Esophagus squamous epithelium (tissue), 5 donors: Measurements from ENCODE around the gene TLCD2. TPM values are rescaled to one million over a fixed set of nuclear protein-coding genes. Genes with fewer than 3 reads are reported as not detected.
A peak's percentile ranks its signal among the peaks of the same experiment; 100 is the strongest.
"Not testable (repeated sequence)": the region's sequence is repeated elsewhere in the genome, so short reads cannot be mapped to it uniquely, and the experiment has no call there.

ENCODE experiments used
- DNase-seq: peaks from one replicate; lab custom pipeline; 2025; lab: John Stamatoyannopoulos, UW
- H3K27ac ChIP-seq, 4 donors: fragments of 200-600 bp; sonication (generic); one replicate each; pipeline ENCODE4 v1.5.1; 2016 to 2019; ENCODE audit warnings: mild to moderate bottlenecking in 1 of 4
- H3K27me3 ChIP-seq, 4 donors: fragments of 200-600 bp; sonication (generic); 1 replicate in 3 of 4; 2 replicates in 1 of 4; pipeline versions ENCODE4 v1.5.1 to v1.6.0; 2017 to 2021; ENCODE audit warnings: antibody characterized with exemption in 1 of 4
- H3K36me3 ChIP-seq, 3 donors: fragments of 200-600 bp; sonication (generic); one replicate each; pipeline ENCODE4 v1.5.1; 2016 to 2019
- H3K4me1 ChIP-seq, 3 donors: fragments of 200-600 bp; sonication (generic); one replicate each; pipeline ENCODE4 v1.5.1; 2017 to 2019
- H3K4me3 ChIP-seq, 4 donors: fragments of 200-600 bp; sonication (generic); 1 replicate in 3 of 4; 2 replicates in 1 of 4; pipeline ENCODE4 v1.5.1; 2016 to 2019; ENCODE audit warnings: mild to moderate bottlenecking in 2 of 4, moderate library complexity in 1 of 4
- H3K9me3 ChIP-seq, 3 donors: fragments of 200-600 bp; sonication (generic); one replicate each; pipeline ENCODE4 v1.5.1; 2016 to 2019
- POLR2A ChIP-seq, 4 donors: fragments of 450-650 bp; IDR thresholded peaks; one replicate each; pipeline ENCODE4 v1.6.1; 2017; ENCODE audit warnings: antibody characterized with exemption in 4 of 4, mild to moderate bottlenecking in 4 of 4, moderate library complexity in 3 of 4
- WGBS, 2 donors: methylation state at CpG; one replicate each; pipeline ENCODE4 v1.1.5; 2018; 5-methylcytosine and 5-hydroxymethylcytosine counted together
- intact Hi-C: fragments of 100-400 bp; cut with DNase I; formaldehyde crosslinking; loops from one replicate; pipeline ENCODE4 v1.15.0; 2022
- total RNA-seq, 4 donors: library from RNA; depleted of rRNA; stranded (reverse); fragments of >200 nt; gene quantifications; one replicate each; pipeline ENCODE4 v1.1.0, GENCODE V29; 2016
- TF ChIP-seq, protein P1 (sequence below), 6 experiments: fragments of 450-650 bp in 4 of 6; fragments of 200-600 bp in 2 of 6; sonication (generic) in 2 of 6; IDR thresholded peaks; one replicate each; pipeline ENCODE4 v1.5.1; 2016 to 2019; ENCODE audit warnings: antibody characterized with exemption in 6 of 6, mild to moderate bottlenecking in 4 of 6, moderate library complexity in 4 of 6
- donor health status: DM: yes; HTN: yes; CAD: no.

The TLCD2 gene
- total RNA-seq, 4 donors from 2014 or later: 4.2 to 6.0 (median 5.6) TPM

DNA sequence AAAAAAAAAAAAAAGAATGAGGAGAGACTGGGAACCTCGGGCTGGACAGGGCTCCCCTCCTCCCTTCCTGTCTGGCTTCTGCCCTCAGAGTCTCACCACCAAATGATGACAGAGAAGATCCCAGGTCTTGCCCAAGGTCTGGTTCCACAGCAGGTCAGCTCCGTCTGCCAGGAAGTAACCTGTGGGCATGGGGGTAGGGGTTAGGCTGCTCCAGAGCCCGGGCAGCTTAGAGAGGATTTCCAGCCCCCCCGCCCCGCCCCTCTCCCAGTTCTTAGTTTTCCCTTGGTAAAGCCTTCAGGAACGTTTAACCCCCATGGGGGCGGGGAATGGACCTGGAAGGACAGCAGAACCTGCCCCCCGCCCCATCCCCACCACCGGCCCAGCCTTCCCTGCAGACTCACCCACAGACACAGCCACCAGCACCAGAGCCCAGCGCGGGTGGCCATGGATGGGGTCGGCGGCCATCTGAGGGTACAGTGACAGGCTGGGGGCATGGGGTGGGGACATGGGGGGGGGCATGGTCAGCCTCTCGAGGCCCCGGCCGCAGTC is 700 bp downstream of the TLCD2 start:
- Histone ChIP-seq H3K4me1 (peaks cover 27 to 53% (median 36%) of the 10 kb centered on the region in 3 donors), H3K36me3 (peaks cover 8 to 37% (median 14%) of the 10 kb centered on the region in 3 donors), H3K27ac (peak overlapping the region; percentile 84 to 94 (median 91)), H3K27me3 (no peaks in the 10 kb centered on the region), H3K4me3 (peak overlapping the region; percentile 62 to 93 (median 66)), H3K9me3 (no peaks in the 10 kb centered on the region)
- DNase-seq: no peak
- no peak for TF ChIP-seq POLR2A (IDR thresholded peaks at IDR 0.05)
- TF ChIP-seq, protein P1, sequence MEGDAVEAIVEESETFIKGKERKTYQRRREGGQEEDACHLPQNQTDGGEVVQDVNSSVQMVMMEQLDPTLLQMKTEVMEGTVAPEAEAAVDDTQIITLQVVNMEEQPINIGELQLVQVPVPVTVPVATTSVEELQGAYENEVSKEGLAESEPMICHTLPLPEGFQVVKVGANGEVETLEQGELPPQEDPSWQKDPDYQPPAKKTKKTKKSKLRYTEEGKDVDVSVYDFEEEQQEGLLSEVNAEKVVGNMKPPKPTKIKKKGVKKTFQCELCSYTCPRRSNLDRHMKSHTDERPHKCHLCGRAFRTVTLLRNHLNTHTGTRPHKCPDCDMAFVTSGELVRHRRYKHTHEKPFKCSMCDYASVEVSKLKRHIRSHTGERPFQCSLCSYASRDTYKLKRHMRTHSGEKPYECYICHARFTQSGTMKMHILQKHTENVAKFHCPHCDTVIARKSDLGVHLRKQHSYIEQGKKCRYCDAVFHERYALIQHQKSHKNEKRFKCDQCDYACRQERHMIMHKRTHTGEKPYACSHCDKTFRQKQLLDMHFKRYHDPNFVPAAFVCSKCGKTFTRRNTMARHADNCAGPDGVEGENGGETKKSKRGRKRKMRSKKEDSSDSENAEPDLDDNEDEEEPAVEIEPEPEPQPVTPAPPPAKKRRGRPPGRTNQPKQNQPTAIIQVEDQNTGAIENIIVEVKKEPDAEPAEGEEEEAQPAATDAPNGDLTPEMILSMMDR (IDR thresholded peaks at IDR 0.05): no peak
- intact Hi-C loops: no loop called here
- WGBS, 2 donors: 0 to 25% methylated on average over 3 to 5 of the region's 16 CpGs

DNA sequence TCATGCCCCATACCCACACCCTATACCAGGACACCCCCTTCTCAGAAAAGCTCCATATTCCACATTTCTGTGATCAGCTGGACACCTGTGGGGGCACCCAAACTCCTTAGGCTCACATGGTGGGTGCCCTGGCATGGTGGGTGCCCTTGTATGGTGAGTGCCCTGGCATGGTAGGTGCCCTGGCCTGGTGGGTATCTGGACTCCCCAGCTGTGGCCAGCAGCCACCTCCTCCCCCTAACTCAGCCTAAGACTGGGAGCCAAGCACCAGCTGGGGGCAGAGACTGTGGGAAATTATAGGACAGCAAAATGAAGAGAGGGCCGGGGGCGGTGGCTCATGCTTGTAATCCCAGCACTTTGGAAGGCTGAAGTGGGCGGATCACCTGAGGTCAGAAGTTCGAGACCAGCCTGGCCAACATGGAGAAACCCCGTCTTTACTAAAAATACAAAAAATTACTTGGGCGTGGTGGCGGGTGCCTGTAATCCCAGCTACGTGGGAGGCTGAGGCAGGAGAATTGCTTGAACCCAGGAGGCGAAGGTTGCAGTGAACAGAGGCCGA is 1.3 kb downstream of the TLCD2 start:
- Histone ChIP-seq H3K4me1 (peaks cover 21 to 47% (median 31%) of the 10 kb centered on the region in 3 donors), H3K36me3 (peaks cover 8 to 35% (median 14%) of the 10 kb centered on the region in 3 donors)
- intact Hi-C loops, H3K27me3 ChIP-seq, H3K9me3 ChIP-seq, DNase-seq, H3K4me3 ChIP-seq, H3K27ac ChIP-seq: not testable (repeated sequence)
- WGBS, 2 donors: 79 to 94% methylated on average over 6 to 9 of the region's 10 CpGs

DNA sequence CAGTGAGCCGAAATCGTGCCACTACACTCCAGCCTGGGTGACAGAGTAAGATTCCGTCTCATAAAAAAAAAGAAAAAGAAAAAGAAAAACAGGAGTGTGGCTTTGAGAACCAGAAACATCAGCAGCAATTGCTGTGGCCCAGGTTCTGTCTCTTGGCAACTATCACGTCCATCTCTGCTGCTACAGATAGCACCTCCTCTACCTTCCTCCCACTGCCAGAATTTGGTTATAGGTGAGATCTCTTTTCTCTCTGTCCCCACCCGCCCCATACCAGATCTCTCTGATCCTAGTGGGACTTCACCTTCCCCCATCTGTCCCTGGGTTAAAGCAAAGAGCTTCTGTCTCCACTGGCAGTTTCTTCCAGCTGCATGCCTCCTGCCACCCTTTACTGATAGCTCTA is 3.1 kb downstream of the TLCD2 start:
- Histone ChIP-seq H3K27me3 (no peaks in the 10 kb centered on the region), H3K27ac (no peak overlapping the region), H3K4me1 (peaks cover 13 to 30% (median 18%) of the 10 kb centered on the region in 3 donors), H3K36me3 (peaks cover 0 to 17% (median 0%) of the 10 kb centered on the region in 3 donors), H3K9me3 (no peaks in the 10 kb centered on the region), H3K4me3 (no peak overlapping the region)
- intact Hi-C loops: no loop called here
- WGBS, 2 donors: 78 to 80% methylated on average over 5 of the region's 5 CpGs
- no peak for DNase-seq
- no peak for TF ChIP-seq POLR2A (IDR thresholded peaks at IDR 0.05)
- TF ChIP-seq, protein P1 (IDR thresholded peaks at IDR 0.05): no peak

DNA sequence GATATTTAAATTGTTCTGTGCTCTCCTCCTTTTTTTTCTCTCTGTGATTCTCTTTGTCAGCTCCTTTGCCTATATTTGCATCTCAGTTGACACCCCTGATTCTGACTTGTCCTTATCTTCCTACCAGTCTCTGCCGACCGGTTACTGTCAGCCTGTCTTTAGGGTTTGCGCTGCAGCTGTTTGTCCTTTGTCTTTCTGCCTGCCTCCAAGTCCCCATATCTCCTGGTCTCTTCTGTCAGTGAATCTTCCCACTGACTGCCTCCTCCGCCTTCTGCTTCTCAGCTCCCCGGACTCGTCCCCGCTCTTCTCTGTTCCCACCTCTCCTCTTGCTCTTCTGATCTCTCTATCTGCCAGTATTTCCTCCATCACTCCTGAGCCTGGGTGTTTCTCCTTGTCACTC is 5.2 kb downstream of the TLCD2 start:
- DNase-seq: no peak
- 91 to 92% methylated on average over 7 of the region's 7 CpGs for WGBS, 2 donors
- H3K4me3 ChIP-seq: no peak overlapping the region
- no peak overlapping the region for H3K27ac ChIP-seq
- H3K4me1 ChIP-seq: peaks cover 8 to 14% (median 9%) of the 10 kb centered on the region in 3 donors
- intact Hi-C loops: no loop called here
- TF ChIP-seq POLR2A (IDR thresholded peaks at IDR 0.05): no peak
- TF ChIP-seq, protein P1 (IDR thresholded peaks at IDR 0.05): no peak
- H3K36me3 ChIP-seq: peaks cover 0 to 10% (median 0%) of the 10 kb centered on the region in 3 donors
- no peaks in the 10 kb centered on the region for H3K9me3 ChIP-seq
- no peaks in the 10 kb centered on the region for H3K27me3 ChIP-seq

DNA sequence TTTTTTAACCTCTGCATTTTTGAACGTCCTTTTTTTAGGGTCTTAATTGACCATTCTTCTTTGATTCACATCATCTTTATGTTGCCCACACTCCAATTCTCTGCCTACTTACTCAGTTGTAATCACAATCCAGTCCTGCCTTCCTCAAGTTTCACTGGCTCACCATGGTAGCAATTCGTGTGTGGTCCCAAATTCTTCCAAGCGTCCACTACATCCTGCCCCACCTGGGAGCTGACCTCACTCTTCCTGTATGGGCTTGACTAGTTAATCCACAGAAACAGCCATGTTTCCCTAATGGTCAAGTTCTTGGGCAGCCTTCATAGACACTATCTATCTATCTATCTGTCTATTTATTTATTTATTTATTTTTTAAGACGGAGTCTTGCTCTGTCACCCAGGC is 7.1 kb downstream of the TLCD2 start:
- TF ChIP-seq, protein P1 (IDR thresholded peaks at IDR 0.05): no peak
- no peak for TF ChIP-seq POLR2A (IDR thresholded peaks at IDR 0.05)
- Histone ChIP-seq H3K27me3 (no peaks in the 10 kb centered on the region), H3K36me3 (peaks cover 0 to 10% (median 0%) of the 10 kb centered on the region in 3 donors), H3K4me1 (no peaks in the 10 kb centered on the region), H3K9me3 (no peaks in the 10 kb centered on the region), H3K27ac (no peak overlapping the region), H3K4me3 (no peak overlapping the region)
- WGBS, 2 donors: 54 to 65% methylated on average over 4 of the region's 4 CpGs
- no peak for DNase-seq
- intact Hi-C loops: no loop called here

DNA sequence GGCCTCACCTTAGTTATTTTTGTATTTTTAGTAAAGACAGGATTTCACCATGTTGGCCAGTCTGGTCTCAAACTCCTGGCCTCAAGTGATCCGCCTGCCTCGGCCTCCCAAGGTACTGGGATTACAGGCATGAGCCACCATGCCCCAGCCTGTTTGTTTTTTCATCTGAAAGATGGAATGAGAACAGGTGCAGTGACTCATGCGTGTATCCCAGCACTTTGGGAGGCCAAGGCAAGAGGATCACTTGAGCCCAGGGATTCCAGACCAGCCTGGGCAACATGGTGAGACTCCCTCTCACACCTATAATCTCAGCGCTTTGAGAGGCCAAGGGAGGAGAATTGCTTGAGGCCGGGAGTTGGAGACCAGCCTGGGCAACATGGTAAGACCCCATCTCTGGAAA is 10.3 kb downstream of the TLCD2 start:
- DNase-seq, H3K27ac ChIP-seq, intact Hi-C loops, H3K36me3 ChIP-seq, H3K9me3 ChIP-seq, H3K4me3 ChIP-seq, H3K27me3 ChIP-seq, H3K4me1 ChIP-seq: not testable (repeated sequence)
- 74 to 75% methylated on average over 3 of the region's 5 CpGs for WGBS, 2 donors
